Measurements from ENCODE around the gene KLHL3. TPM values are rescaled to one million over a fixed set of nuclear protein-coding genes. Genes with fewer than 3 reads are reported as not detected.

KLHL3 gene
- total and polyA plus RNA-seq, 2 donors (not counting 3 experiments of a cell fraction or from before 2014, with no cell fraction given), result 8.8 to 13.6 TPM

DNA sequence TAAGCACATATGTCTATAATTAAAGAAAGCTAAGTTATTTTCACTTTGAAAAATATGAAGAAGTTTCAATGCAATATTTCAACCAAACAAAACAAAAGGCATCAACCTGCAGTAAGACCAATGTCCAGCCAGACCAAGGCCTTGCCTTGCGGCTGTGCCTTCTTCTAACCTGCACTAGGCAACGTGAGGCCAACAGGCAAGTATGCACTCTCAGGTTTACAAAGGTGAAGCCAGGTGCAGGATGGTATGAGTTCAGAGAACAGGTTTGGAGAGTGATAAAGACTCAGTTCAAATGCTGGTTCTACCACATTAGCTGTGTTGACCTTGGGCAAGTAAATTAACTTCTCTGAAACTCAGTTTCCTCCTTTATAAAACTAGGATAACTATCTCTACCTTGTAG is 79.3 kb downstream of the KLHL3 start:
- intact Hi-C loops (cut with micrococcal nuclease) (no loop called here), dilution Hi-C loops (cut with MboI; ENCODE audit: extremely low pct_ligation_motif_present, low sequenced_read_pairs) (loop anchor here (25.0 kb wide), 1 partner anchor 106 kb away; the partner anchor contains the start of gene HNRNPA0)
- Histone ChIP-seq H3K9me3 (replicated peaks; ENCODE audit: control insufficient read depth, insufficient read depth, low read length) (no peaks in the 10 kb centered on the region), H3K4me1 (ENCODE audit: control insufficient read depth, extremely low read depth, insufficient read depth, low read length) (peaks cover 4% of the 10 kb centered on the region), H3K4me3 (replicated peaks in 1 of 3; ENCODE audit: insufficient read depth in 1 of 3, low read depth in 1 of 3, low read length in 3 of 3) (no peak overlapping the region), H3K79me2 (ENCODE audit: control insufficient read depth, insufficient read depth, low read length) (no peaks in the 10 kb centered on the region), H2AFZ (ENCODE audit: low read depth, low read length) (no peak overlapping the region), H3K9ac (replicated peaks; ENCODE audit: extremely low read depth, insufficient read depth, low read length) (no peak overlapping the region), H3K27me3 (ENCODE audit: control insufficient read depth in 2 of 2, insufficient read depth in 2 of 2, low read length in 2 of 2) (no peaks in the 10 kb centered on the region), H4K20me1 (replicated peaks; ENCODE audit: control insufficient read depth, extremely low read depth, insufficient read depth, low read length) (no peaks in the 10 kb centered on the region), H3K4me2 (ENCODE audit: insufficient read depth, low read length) (no peak overlapping the region), H3K9me1 (replicated peaks; ENCODE audit: control insufficient read depth, extremely low read depth, insufficient read depth, low read length) (no peaks in the 10 kb centered on the region), H3K36me3 (ENCODE audit: control insufficient read depth in 2 of 2, extremely low read depth in 1 of 2, insufficient read depth in 2 of 2, low read length in 2 of 2) (peaks cover 0 to 17% of the 10 kb centered on the region in 2 experiments), H3K27ac (ENCODE audit: insufficient read depth, low read depth, low read length) (no peak overlapping the region)
- FAIRE-seq (no peak), DNase-seq (ENCODE audit: low read depth, low spot score) (no peak)
- ChIA-PET CTCF (interaction anchor here (1.6 to 4.2 kb wide), 2 partner anchors 27 to 86 kb away, joined by 5 to 26 read pairs; no protein-coding TSS in a partner anchor), POLR2A (no interaction called here)
- TF ChIP-seq, protein P1, sequence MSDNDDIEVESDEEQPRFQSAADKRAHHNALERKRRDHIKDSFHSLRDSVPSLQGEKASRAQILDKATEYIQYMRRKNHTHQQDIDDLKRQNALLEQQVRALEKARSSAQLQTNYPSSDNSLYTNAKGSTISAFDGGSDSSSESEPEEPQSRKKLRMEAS (IDR thresholded peaks at IDR 0.05; ENCODE audit: insufficient read depth, insufficient read length), result no peak
- TF ChIP-seq GATA2 (IDR thresholded peaks at IDR 0.05; ENCODE audit: insufficient read depth, insufficient read length, low read depth, low read length) (no peak), POLR2A (IDR thresholded peaks at IDR 0.05; ENCODE audit: low read depth, low read length) (no peak), FOS (IDR thresholded peaks at IDR 0.05; ENCODE audit: borderline replicate concordance, insufficient read depth, low read length) (no peak), MYC (IDR thresholded peaks at IDR 0.05; ENCODE audit: low read depth, low read length) (no peak), POLR2AphosphoS5 (IDR thresholded peaks at IDR 0.05; ENCODE audit: insufficient read depth, low read depth, low read length) (no peak), JUN (IDR thresholded peaks at IDR 0.05; ENCODE audit: borderline replicate concordance, insufficient read depth, insufficient read length, low read depth) (no peak), EZH2 (IDR thresholded peaks at IDR 0.05; ENCODE audit: borderline replicate concordance, low read depth, low read length, severe bottlenecking) (no peak)
- TF ChIP-seq, protein P2, sequence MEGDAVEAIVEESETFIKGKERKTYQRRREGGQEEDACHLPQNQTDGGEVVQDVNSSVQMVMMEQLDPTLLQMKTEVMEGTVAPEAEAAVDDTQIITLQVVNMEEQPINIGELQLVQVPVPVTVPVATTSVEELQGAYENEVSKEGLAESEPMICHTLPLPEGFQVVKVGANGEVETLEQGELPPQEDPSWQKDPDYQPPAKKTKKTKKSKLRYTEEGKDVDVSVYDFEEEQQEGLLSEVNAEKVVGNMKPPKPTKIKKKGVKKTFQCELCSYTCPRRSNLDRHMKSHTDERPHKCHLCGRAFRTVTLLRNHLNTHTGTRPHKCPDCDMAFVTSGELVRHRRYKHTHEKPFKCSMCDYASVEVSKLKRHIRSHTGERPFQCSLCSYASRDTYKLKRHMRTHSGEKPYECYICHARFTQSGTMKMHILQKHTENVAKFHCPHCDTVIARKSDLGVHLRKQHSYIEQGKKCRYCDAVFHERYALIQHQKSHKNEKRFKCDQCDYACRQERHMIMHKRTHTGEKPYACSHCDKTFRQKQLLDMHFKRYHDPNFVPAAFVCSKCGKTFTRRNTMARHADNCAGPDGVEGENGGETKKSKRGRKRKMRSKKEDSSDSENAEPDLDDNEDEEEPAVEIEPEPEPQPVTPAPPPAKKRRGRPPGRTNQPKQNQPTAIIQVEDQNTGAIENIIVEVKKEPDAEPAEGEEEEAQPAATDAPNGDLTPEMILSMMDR (IDR thresholded peaks at IDR 0.05; ENCODE audit: extremely low read depth in 1 of 2, insufficient read depth in 1 of 2, low read depth in 1 of 2, low read length in 2 of 2), result no peak
- no TSS peak for BruUV-seq (replicated peaks)

Data from endothelial cell of umbilical vein (primary cell).